DND-41 (cell line): ENCODE measurements around the gene STYXL2.

Experiments used
- CTCF ChIP-seq: IDR thresholded peaks from 2 replicates; pipeline ENCODE4 v1.5.1; 2012; ENCODE audit warnings: borderline replicate concordance, low read length, moderate library complexity, mild to moderate bottlenecking; ENCODE audit not compliant: poor library complexity, severe bottlenecking; ENCODE audit errors: extremely low read depth
- EZH2 ChIP-seq: IDR thresholded peaks from 3 replicates; pipeline ENCODE4 v1.6.1; 2012; ENCODE audit warnings: borderline replicate concordance, low read depth, mild to moderate bottlenecking, moderate library complexity, low read length, inconsistent platforms; ENCODE audit not compliant: severe bottlenecking

GRCh38 chr1:167121375-167122120 is 27.7 kb downstream of the STYXL2 start:
- TF ChIP-seq CTCF (no peak), EZH2 (no peak)
